ENCODE data around the gene LCE4A. TPM values are rescaled to one million over a fixed set of nuclear protein-coding genes. Genes with fewer than 3 reads are reported as not detected.

LCE4A gene
- polyA plus RNA-seq, 3 donors, result not detected

DNA sequence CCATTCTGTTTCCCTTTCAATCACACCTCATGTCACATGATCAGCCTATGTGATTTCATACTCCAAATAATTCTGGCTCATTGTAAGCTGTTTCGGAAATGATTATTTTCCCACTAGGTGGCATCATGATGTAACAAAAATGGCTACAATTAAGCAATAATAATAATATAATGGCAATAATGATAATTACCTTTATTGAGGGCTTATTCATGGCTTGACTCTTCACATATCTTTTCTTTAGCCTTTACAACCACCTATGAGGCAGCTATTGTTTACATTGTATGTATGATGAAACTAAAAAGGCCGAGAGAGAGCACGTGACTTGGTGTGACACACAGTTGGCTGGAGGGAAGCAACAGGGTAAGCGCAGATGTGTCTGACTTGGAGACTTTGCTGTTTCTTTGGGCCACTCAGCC, 37.3 kb downstream of the LCE4A start:
- DNase-seq (ENCODE audit: low read depth in 3 of 3, low spot score in 2 of 3), result no peak

DNA sequence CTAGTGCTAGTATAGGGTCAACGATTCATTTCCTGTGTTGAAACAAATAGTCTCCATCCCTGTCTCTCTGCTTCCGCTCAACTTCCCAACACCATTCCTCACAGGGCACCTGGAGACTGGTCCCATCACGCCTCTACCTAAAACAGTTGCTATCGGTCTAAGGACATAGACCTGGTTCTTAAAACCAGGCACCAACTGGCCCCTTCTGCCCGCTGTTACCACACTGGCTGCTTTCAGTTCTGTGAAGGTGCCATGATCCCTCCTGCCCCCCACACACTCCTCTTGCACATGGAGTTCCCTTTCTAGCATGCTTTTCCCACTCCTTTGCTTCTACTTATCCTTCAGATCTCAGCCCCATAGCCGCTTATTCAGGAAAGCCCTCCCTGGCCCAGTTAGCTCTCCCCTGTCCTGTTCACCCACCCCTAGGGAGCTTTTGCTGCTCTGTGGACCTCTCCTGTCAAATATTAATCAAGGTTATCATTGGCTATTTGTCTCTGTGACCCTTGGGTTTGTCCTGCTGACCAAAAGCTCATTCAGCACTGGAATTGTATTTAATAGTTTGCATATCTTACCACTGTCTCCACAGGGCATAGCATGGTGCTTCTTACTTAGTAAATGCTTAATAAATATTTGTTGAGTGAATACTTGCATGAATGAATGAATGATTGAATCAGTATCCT, 37.9 kb downstream of the LCE4A start:
- no peak for DNase-seq (ENCODE audit: low read depth in 3 of 3, low spot score in 2 of 3)

DNA sequence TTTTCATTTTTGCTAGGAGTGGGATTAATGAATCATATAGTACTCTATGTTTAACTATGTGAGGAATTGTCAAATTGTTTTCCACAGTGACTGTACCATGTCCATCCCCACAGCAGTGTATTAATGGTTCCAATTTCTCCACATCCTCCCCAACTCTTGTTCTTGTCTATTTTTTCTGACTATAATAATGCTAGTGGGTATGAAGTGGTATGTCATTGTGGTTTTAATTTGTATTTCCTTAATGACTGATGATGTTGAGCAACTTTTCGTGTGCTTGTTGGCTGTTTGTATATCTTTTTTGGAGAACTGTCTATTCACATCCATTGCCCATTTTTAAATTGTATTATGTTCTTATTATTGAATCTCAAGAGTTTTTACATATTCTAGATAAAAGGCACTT, 39.9 kb downstream of the LCE4A start:
- no peak for DNase-seq (ENCODE audit: low read depth in 3 of 3, low spot score in 2 of 3)

DNA sequence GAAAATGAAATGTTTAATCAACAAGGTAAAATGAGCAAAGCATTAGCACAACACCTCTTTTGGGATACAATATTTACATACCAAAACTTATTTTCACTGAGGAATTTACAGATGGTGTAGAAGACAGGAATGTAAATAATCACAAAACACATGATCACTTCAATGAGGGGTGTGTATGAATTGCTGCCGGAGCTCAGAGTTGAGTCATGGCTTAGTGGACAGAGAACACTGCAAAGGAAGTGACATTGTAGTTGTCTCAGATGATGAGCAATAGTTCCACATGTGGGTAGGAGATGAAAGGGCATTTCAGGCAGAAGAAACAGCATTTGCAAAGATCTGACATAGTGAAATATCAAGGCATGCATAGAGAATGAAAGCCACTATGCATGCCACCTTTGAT, 44.3 kb downstream of the LCE4A start:
- DNase-seq (ENCODE audit: low read depth in 3 of 3, low spot score in 2 of 3), result no peak

- no peak for DNase-seq (ENCODE audit: low read depth in 3 of 3, low spot score in 2 of 3)
These were observed 45.6 kb downstream of the LCE4A start for GRCh38 chr1:152753586-152753985.

- DNase-seq (ENCODE audit: low read depth in 3 of 3, low spot score in 2 of 3), result no peak
These were observed 48.9 kb downstream of the LCE4A start for GRCh38 chr1:152756872-152757271.

GRCh38 chr1:152757747-152758146, 49.8 kb downstream of the LCE4A start, which contains the start of gene KPRP:
Gene KPRP (plus strand): TSS chr1:152758025. CDS start chr1:152759589, 1,564 bp downstream.
- no peak for DNase-seq (ENCODE audit: low read depth in 3 of 3, low spot score in 2 of 3)

GRCh38 chr1:152758636-152759035, 50.7 kb downstream of the LCE4A start:
- DNase-seq (ENCODE audit: low read depth in 3 of 3, low spot score in 2 of 3), result no peak

Other genes with a start within 250 kb of the LCE4A start
- not detected for gene LCE5A, start 197.4 kb upstream of the LCE4A start, polyA plus RNA-seq (ENCODE audit: insufficient read length in 3 of 3)
- gene CRCT1, start 193.7 kb upstream of the LCE4A start, polyA plus RNA-seq (ENCODE audit: insufficient read length in 3 of 3), result not detected
- gene LCE3E, start 141.4 kb upstream of the LCE4A start, polyA plus RNA-seq (ENCODE audit: insufficient read length in 3 of 3), result not detected
- gene LCE3D, start 127.6 kb upstream of the LCE4A start, polyA plus RNA-seq (ENCODE audit: insufficient read length in 3 of 3), result not detected
- gene LCE3C, start 107.9 kb upstream of the LCE4A start, polyA plus RNA-seq (ENCODE audit: insufficient read length in 3 of 3), result not detected
- gene LCE3B, start 94.3 kb upstream of the LCE4A start, polyA plus RNA-seq (ENCODE audit: insufficient read length in 3 of 3), result not detected
- gene LCE3A, start 85.1 kb upstream of the LCE4A start, polyA plus RNA-seq (ENCODE audit: insufficient read length in 3 of 3), result not detected
- not detected for gene LCE2D, start 44.8 kb upstream of the LCE4A start, polyA plus RNA-seq (ENCODE audit: insufficient read length in 3 of 3)
- not detected for gene LCE2C, start 32.9 kb upstream of the LCE4A start, polyA plus RNA-seq (ENCODE audit: insufficient read length in 3 of 3)
- gene LCE2B, start 22.0 kb upstream of the LCE4A start, polyA plus RNA-seq (ENCODE audit: insufficient read length in 3 of 3), result not detected
- not detected for gene LCE2A, start 9.8 kb upstream of the LCE4A start, polyA plus RNA-seq (ENCODE audit: insufficient read length in 3 of 3)
- gene KPRP, start 49.9 kb downstream of the LCE4A start, polyA plus RNA-seq (ENCODE audit: insufficient read length in 3 of 3), result not detected
- not detected for gene LCE1F, start 67.0 kb downstream of the LCE4A start, polyA plus RNA-seq (ENCODE audit: insufficient read length in 3 of 3)
- gene LCE1E, start 78.1 kb downstream of the LCE4A start, polyA plus RNA-seq (ENCODE audit: insufficient read length in 3 of 3), result not detected
- gene LCE1D, start 88.6 kb downstream of the LCE4A start, polyA plus RNA-seq (ENCODE audit: insufficient read length in 3 of 3), result not detected
- not detected for gene LCE1C, start 98.5 kb downstream of the LCE4A start, polyA plus RNA-seq (ENCODE audit: insufficient read length in 3 of 3)
- gene LCE1B, start 103.8 kb downstream of the LCE4A start, polyA plus RNA-seq (ENCODE audit: insufficient read length in 3 of 3), result not detected
- not detected for gene LCE1A, start 119.3 kb downstream of the LCE4A start, polyA plus RNA-seq (ENCODE audit: insufficient read length in 3 of 3)
- gene LCE6A, start 134.7 kb downstream of the LCE4A start, polyA plus RNA-seq (ENCODE audit: insufficient read length in 3 of 3), result not detected
- gene LCE7A, start 151.8 kb downstream of the LCE4A start, polyA plus RNA-seq (ENCODE audit: insufficient read length in 3 of 3), result not detected
- gene SMCP, start 170.2 kb downstream of the LCE4A start, polyA plus RNA-seq (ENCODE audit: insufficient read length in 3 of 3), result not detected
- under 1 TPM in 2 of 3 donors, not detected in 1; 0.21 to 0.42 TPM for gene IVL, start 200.4 kb downstream of the LCE4A start, polyA plus RNA-seq (ENCODE audit: insufficient read length in 3 of 3)
- not detected for gene SPRR5, start 239.0 kb downstream of the LCE4A start, polyA plus RNA-seq (ENCODE audit: insufficient read length in 3 of 3)

All from right renal cortex interstitium (tissue), 3 donors.